DMS79 treated with DMSO at 0.1 percent for 48 hours (cell line): ENCODE results near the gene FAF1.
"Not testable (repeated sequence)": the region's sequence is repeated elsewhere in the genome, so short reads cannot be mapped to it uniquely, and the experiment has no call there.

Source experiments
- DNase-seq: peaks from one replicate; lab custom pipeline; 2025; lab: John Stamatoyannopoulos, UW

FAF1 gene

GRCh38 chr1:50907610-50908009 lies 52.5 kb downstream of the FAF1 start:
- not testable (repeated sequence) for DNase-seq

- not testable (repeated sequence) for DNase-seq
These were observed 54.0 kb downstream of the FAF1 start for GRCh38 chr1:50906050-50906449.

- no peak for DNase-seq
These were observed 57.6 kb downstream of the FAF1 start for GRCh38 chr1:50902419-50902818.

GRCh38 chr1:50901872-50902271 lies 58.2 kb downstream of the FAF1 start:
- no peak for DNase-seq

- DNase-seq, result no peak
These were observed 61.3 kb downstream of the FAF1 start for GRCh38 chr1:50898773-50899172.

GRCh38 chr1:50894340-50894739 lies 65.7 kb downstream of the FAF1 start:
- DNase-seq, result no peak

- DNase-seq, result no peak
These were observed 66.6 kb downstream of the FAF1 start for GRCh38 chr1:50893466-50893865.

GRCh38 chr1:50887555-50887954 lies 72.5 kb downstream of the FAF1 start:
- not testable (repeated sequence) for DNase-seq

GRCh38 chr1:50880373-50880772 lies 79.7 kb downstream of the FAF1 start:
- no peak for DNase-seq

- no peak for DNase-seq
These were observed 80.9 kb downstream of the FAF1 start for GRCh38 chr1:50879137-50879536.

- DNase-seq, result no peak
These were observed 81.6 kb downstream of the FAF1 start for GRCh38 chr1:50878434-50878833.

GRCh38 chr1:50877641-50878040 lies 82.4 kb downstream of the FAF1 start:
- DNase-seq, result no peak

GRCh38 chr1:50873458-50874187 lies 86.4 kb downstream of the FAF1 start:
- no peak for DNase-seq

- not testable (repeated sequence) for DNase-seq
These were observed 95.2 kb downstream of the FAF1 start for GRCh38 chr1:50864845-50865244.

- no peak for DNase-seq
These were observed 98.3 kb downstream of the FAF1 start for GRCh38 chr1:50861772-50862171.

- no peak for DNase-seq
These were observed 99.4 kb downstream of the FAF1 start for GRCh38 chr1:50860702-50861101.

- no peak for DNase-seq
These were observed 99.8 kb downstream of the FAF1 start for GRCh38 chr1:50860256-50860655.

GRCh38 chr1:50859657-50860056 lies 100.4 kb downstream of the FAF1 start:
- DNase-seq, result no peak

GRCh38 chr1:50858761-50859160 lies 101.3 kb downstream of the FAF1 start:
- DNase-seq, result no peak

- DNase-seq, result no peak
These were observed 102.4 kb downstream of the FAF1 start for GRCh38 chr1:50857702-50858101.

GRCh38 chr1:50853325-50853724 lies 106.7 kb downstream of the FAF1 start:
- no peak for DNase-seq

GRCh38 chr1:50852889-50853288 lies 107.2 kb downstream of the FAF1 start:
- DNase-seq, result no peak

- no peak for DNase-seq
These were observed 108.6 kb downstream of the FAF1 start for GRCh38 chr1:50851466-50851865.

GRCh38 chr1:50851034-50851433 lies 109.0 kb downstream of the FAF1 start:
- no peak for DNase-seq
